Esophagus squamous epithelium (tissue), 5 donors: ENCODE results near the gene MTHFSD. TPM values are rescaled to one million over a fixed set of nuclear protein-coding genes. Genes with fewer than 3 reads are reported as not detected.

Source experiments
- DNase-seq: peaks from one replicate; lab custom pipeline; 2025; lab: John Stamatoyannopoulos, UW
- H3K27ac ChIP-seq, 4 donors: fragments of 200-600 bp; sonication (generic); one replicate each; pipeline ENCODE4 v1.5.1; 2016 to 2019; ENCODE audit warnings: mild to moderate bottlenecking in 1 of 4
- H3K27me3 ChIP-seq, 4 donors: fragments of 200-600 bp; sonication (generic); 1 replicate in 3 of 4; 2 replicates in 1 of 4; pipeline versions ENCODE4 v1.5.1 to v1.6.0; 2017 to 2021; ENCODE audit warnings: antibody characterized with exemption in 1 of 4
- H3K36me3 ChIP-seq, 3 donors: fragments of 200-600 bp; sonication (generic); one replicate each; pipeline ENCODE4 v1.5.1; 2016 to 2019
- H3K4me1 ChIP-seq, 3 donors: fragments of 200-600 bp; sonication (generic); one replicate each; pipeline ENCODE4 v1.5.1; 2017 to 2019
- H3K4me3 ChIP-seq, 4 donors: fragments of 200-600 bp; sonication (generic); 1 replicate in 3 of 4; 2 replicates in 1 of 4; pipeline ENCODE4 v1.5.1; 2016 to 2019; ENCODE audit warnings: mild to moderate bottlenecking in 2 of 4, moderate library complexity in 1 of 4
- H3K9me3 ChIP-seq, 3 donors: fragments of 200-600 bp; sonication (generic); one replicate each; pipeline ENCODE4 v1.5.1; 2016 to 2019
- CTCF ChIP-seq, 6 experiments: fragments of 450-650 bp in 4 of 6; fragments of 200-600 bp in 2 of 6; sonication (generic) in 2 of 6; IDR thresholded peaks; one replicate each; pipeline ENCODE4 v1.5.1; 2016 to 2019; ENCODE audit warnings: antibody characterized with exemption in 6 of 6, mild to moderate bottlenecking in 4 of 6, moderate library complexity in 4 of 6
- POLR2A ChIP-seq, 4 donors: fragments of 450-650 bp; IDR thresholded peaks; one replicate each; pipeline ENCODE4 v1.6.1; 2017; ENCODE audit warnings: antibody characterized with exemption in 4 of 4, mild to moderate bottlenecking in 4 of 4, moderate library complexity in 3 of 4
- WGBS, 2 donors: methylation state at CpG; one replicate each; pipeline ENCODE4 v1.1.5; 2018; 5-methylcytosine and 5-hydroxymethylcytosine counted together
- intact Hi-C: fragments of 100-400 bp; cut with DNase I; formaldehyde crosslinking; loops from one replicate; pipeline ENCODE4 v1.15.0; 2022
- total RNA-seq, 4 donors: library from RNA; depleted of rRNA; stranded (reverse); fragments of >200 nt; gene quantifications; one replicate each; pipeline ENCODE4 v1.1.0, GENCODE V29; 2016
- donor health status: DM: yes; HTN: yes; CAD: no.

Gene MTHFSD
- total RNA-seq, 4 donors from 2014 or later: 10.7 to 17.7 (median 14.8) TPM

- Histone ChIP-seq H3K36me3 (no peaks in the 10 kb centered on the region), H3K27me3 (peaks cover 0 to 99% (median 15%) of the 10 kb centered on the region in 4 donors), H3K4me1 (peaks cover 15 to 54% (median 19%) of the 10 kb centered on the region in 3 donors), H3K4me3 (peak overlapping the region; percentile 21 to 69 (median 64)), H3K9me3 (no peaks in the 10 kb centered on the region), H3K27ac (peak overlapping the region; percentile 68 to 95 (median 89))
- no peak for TF ChIP-seq CTCF (IDR thresholded peaks at IDR 0.05)
- no peak for TF ChIP-seq POLR2A (IDR thresholded peaks at IDR 0.05)
- 26% methylated on average over 18 of the region's 29 CpGs; no CpG with 5 or more reads in 1 of the 2 donors for WGBS, 2 donors
- DNase-seq: no peak
- intact Hi-C loops: loop anchor here (5.0 kb wide), 2 partner anchors 318 to 438 kb away; no protein-coding TSS in a partner anchor
Observed at GRCh38 chr16:86515413-86515776, 39.6 kb downstream of the MTHFSD start.

GRCh38 chr16:86514481-86515376 lies 40.3 kb downstream of the MTHFSD start:
- no peak for DNase-seq
- no peaks in the 10 kb centered on the region for H3K9me3 ChIP-seq
- TF ChIP-seq CTCF (IDR thresholded peaks at IDR 0.05) (no peak), POLR2A (IDR thresholded peaks at IDR 0.05) (no peak)
- H3K27ac ChIP-seq: peak overlapping the region; percentile 68 to 95 (median 89)
- WGBS, 2 donors: 23 to 38% methylated on average over 18 of the region's 18 CpGs
- peak overlapping the region; percentile 21 to 69 (median 64) for H3K4me3 ChIP-seq
- H3K4me1 ChIP-seq: peaks cover 11 to 54% (median 17%) of the 10 kb centered on the region in 3 donors
- no peaks in the 10 kb centered on the region for H3K36me3 ChIP-seq
- H3K27me3 ChIP-seq: peaks cover 3 to 100% (median 16%) of the 10 kb centered on the region in 4 donors
- intact Hi-C loops: loop anchor here (5.0 kb wide), 2 partner anchors 317 to 437 kb away; no protein-coding TSS in a partner anchor

- intact Hi-C loops: no loop called here
- H3K27ac ChIP-seq: peak overlapping the region; percentile 78 to 95 (median 94)
- H3K36me3 ChIP-seq: no peaks in the 10 kb centered on the region
- DNase-seq: no peak
- H3K4me1 ChIP-seq: peaks cover 12 to 56% (median 28%) of the 10 kb centered on the region in 3 donors
- no peaks in the 10 kb centered on the region for H3K9me3 ChIP-seq
- 42 to 44% methylated on average over 35 of the region's 35 CpGs for WGBS, 2 donors
- TF ChIP-seq POLR2A (IDR thresholded peaks at IDR 0.05) (no peak), CTCF (IDR thresholded peaks at IDR 0.05) (no peak)
- H3K27me3 ChIP-seq: peaks cover 3 to 100% (median 17%) of the 10 kb centered on the region in 4 donors
- peak overlapping the region; percentile 39 to 69 (median 64) for H3K4me3 ChIP-seq
Observed at GRCh38 chr16:86513471-86514277, 41.4 kb downstream of the MTHFSD start.

- DNase-seq: no peak
- H3K4me1 ChIP-seq: peaks cover 20 to 56% (median 34%) of the 10 kb centered on the region in 3 donors
- no peaks in the 10 kb centered on the region for H3K9me3 ChIP-seq
- intact Hi-C loops: no loop called here
- H3K4me3 ChIP-seq: peak overlapping the region; percentile 39 to 69 (median 64)
- peak overlapping the region; percentile 78 to 95 (median 94) for H3K27ac ChIP-seq
- WGBS, 2 donors: 23 to 35% methylated on average over 6 to 15 of the region's 29 CpGs
- no peaks in the 10 kb centered on the region for H3K36me3 ChIP-seq
- TF ChIP-seq POLR2A (IDR thresholded peaks at IDR 0.05): no peak
- TF ChIP-seq CTCF (IDR thresholded peaks at IDR 0.05): no peak
- peaks cover 3 to 100% (median 22%) of the 10 kb centered on the region in 4 donors for H3K27me3 ChIP-seq
Observed at GRCh38 chr16:86512860-86513470, 42.1 kb downstream of the MTHFSD start.
